Lower leg skin (tissue), 3 donors: ENCODE data around the gene OR56A4.

ENCODE experiments used
- POLR2A ChIP-seq, 2 donors: fragments of 450-650 bp; IDR thresholded peaks; one replicate each; pipeline ENCODE4 v1.6.1; 2016 to 2017; ENCODE audit warnings: antibody characterized with exemption in 2 of 2, mild to moderate bottlenecking in 1 of 2, moderate library complexity in 1 of 2
- TF ChIP-seq, protein P1 (sequence below), 3 donors: fragments of 450-650 bp; IDR thresholded peaks; one replicate each; pipeline ENCODE4 v1.5.1; 2016; ENCODE audit warnings: antibody characterized with exemption in 3 of 3, mild to moderate bottlenecking in 3 of 3, moderate library complexity in 2 of 3

- no peak for TF ChIP-seq POLR2A (IDR thresholded peaks at IDR 0.05)
- TF ChIP-seq, protein P1, sequence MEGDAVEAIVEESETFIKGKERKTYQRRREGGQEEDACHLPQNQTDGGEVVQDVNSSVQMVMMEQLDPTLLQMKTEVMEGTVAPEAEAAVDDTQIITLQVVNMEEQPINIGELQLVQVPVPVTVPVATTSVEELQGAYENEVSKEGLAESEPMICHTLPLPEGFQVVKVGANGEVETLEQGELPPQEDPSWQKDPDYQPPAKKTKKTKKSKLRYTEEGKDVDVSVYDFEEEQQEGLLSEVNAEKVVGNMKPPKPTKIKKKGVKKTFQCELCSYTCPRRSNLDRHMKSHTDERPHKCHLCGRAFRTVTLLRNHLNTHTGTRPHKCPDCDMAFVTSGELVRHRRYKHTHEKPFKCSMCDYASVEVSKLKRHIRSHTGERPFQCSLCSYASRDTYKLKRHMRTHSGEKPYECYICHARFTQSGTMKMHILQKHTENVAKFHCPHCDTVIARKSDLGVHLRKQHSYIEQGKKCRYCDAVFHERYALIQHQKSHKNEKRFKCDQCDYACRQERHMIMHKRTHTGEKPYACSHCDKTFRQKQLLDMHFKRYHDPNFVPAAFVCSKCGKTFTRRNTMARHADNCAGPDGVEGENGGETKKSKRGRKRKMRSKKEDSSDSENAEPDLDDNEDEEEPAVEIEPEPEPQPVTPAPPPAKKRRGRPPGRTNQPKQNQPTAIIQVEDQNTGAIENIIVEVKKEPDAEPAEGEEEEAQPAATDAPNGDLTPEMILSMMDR (IDR thresholded peaks at IDR 0.05), result no peak
These were observed 5.4 kb upstream of the OR56A4 start for GRCh38 chr11:6012035-6012668.
